ENCODE measurements around the gene LAMA5. TPM values are rescaled to one million over a fixed set of nuclear protein-coding genes. Genes with fewer than 3 reads are reported as not detected.

LAMA5 gene
- total RNA-seq, 4 donors from 2014 or later: 95.2 to 230 (median 139) TPM

- Histone ChIP-seq H3K36me3 (no peaks in the 10 kb centered on the region), H3K27me3 (peaks cover 0 to 10% of the 10 kb centered on the region in 2 donors), H3K27ac (peak overlapping the region; percentile 47 to 94 (median 86)), H3K9me3 (no peaks in the 10 kb centered on the region), H3K4me3 (peak overlapping the region; percentile 62 to 93 (median 77)), H3K4me1 (peaks cover 0 to 97% (median 77%) of the 10 kb centered on the region in 4 donors)
- DNase-seq (ENCODE audit: low spot score in 2 of 2): no peak
- TF ChIP-seq POLR2A (IDR thresholded peaks at IDR 0.05): no peak
- TF ChIP-seq CTCF (IDR thresholded peaks at IDR 0.05): no peak
- no peak for TF ChIP-seq EP300 (IDR thresholded peaks at IDR 0.05)
- WGBS, 2 donors: 28 to 31% methylated on average over 9 to 10 of the region's 10 CpGs
Observed at GRCh38 chr20:62365814-62366369, 1.2 kb downstream of the LAMA5 start.

DNA sequence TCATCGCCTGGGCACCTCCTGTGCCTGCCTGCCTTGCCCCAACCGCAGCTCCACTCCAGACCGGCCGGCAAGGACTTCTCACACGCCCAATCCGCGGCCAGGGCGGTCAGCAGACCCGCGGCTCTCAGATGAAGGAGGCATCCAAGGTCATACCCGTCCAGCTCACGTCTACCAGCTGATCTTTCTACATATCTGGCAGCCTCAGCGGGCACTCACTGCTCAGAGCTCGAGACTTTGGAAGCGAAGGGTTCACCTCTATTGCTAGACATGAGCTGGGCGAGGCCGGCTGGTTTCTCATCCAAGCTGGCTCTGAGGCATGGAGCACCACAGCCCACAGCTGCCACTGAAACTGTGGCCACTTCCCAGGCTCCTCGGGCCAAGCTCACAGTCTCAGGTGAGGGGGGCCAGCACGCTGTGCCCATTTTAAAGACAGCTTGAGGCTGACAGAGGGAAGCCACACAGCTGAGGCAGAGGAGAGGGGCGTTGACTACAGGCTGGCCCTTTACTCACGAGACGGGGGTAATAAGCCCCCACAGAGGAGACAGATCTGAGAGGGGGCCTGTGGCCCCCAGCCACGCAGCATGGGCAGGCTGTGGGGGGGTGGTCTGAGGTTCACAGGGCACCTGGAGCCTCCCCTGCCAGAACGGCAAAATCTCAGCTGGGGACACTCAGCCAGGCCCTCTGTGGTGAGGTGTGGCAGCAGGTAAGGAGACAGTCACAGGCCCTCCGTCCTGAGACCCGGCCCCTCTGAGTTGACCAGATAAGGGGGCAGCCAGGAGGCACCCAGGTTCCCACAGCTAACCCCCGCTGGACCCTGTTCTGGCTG lies 2.0 kb downstream of the LAMA5 start:
- no peak for TF ChIP-seq EP300 (IDR thresholded peaks at IDR 0.05)
- no peak for TF ChIP-seq POLR2A (IDR thresholded peaks at IDR 0.05)
- TF ChIP-seq CTCF (IDR thresholded peaks at IDR 0.05): no peak
- no peak for DNase-seq (ENCODE audit: low spot score in 2 of 2)
- WGBS, 2 donors: 62 to 67% methylated on average over 24 of the region's 27 CpGs
- Histone ChIP-seq H3K27ac (peak overlapping the region; percentile 47 to 94 (median 86)), H3K36me3 (no peaks in the 10 kb centered on the region), H3K9me3 (no peaks in the 10 kb centered on the region), H3K4me1 (peaks cover 0 to 94% (median 77%) of the 10 kb centered on the region in 4 donors), H3K4me3 (peak overlapping the region in 3 of 4 donors; percentile 71 to 93 (median 83)), H3K27me3 (peaks cover 0 to 5% of the 10 kb centered on the region in 2 donors)

DNA sequence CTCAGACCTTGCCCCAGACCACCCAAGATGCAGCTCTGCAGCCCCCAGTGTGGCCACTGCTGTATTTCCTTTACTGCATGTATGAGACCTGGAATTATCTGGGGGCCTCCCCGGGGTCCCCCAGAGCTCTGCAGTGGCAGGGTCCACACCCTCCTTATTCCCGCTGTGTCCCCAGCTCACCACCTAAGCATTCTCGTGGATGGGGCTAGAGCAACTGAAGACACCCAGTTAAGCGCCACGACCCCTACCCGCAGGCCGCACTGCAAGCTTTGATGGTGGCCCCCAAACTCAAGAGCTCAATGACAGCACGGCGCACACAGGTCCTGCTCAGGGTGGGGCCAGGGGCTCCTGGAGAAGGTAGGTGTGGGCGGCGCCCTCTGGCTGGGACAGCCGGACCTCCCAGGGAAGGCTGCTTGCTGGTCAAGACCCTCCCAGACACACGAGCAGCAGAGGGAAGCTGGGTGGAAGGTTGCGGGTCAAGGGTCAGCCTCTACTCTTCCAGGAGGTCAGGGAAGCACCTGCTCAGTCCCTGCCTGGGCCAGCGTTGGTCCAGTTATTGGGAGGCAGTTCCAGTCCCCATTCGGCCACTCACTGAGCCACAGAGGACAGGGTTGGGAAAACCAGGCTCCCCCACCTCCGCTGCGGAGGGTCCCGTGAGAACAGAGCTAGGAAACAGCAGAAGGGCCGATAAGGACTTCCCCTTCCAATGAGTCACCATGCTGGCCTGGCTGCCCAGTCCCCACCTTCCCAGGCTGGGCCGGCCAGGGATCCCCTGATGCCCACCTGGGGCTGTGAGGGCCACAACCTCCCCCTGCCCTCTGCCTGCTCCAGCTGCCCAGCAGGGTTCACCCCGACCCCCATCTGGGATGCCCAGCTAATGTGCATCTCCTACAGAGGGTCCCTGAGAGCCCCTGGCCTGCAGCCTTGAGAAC lies 2.9 kb downstream of the LAMA5 start:
- Histone ChIP-seq H3K4me3 (peak overlapping the region in 2 of 4 donors; percentile 8 to 93), H3K27ac (peak overlapping the region in 2 of 4 donors; percentile 91 to 94), H3K9me3 (no peaks in the 10 kb centered on the region), H3K4me1 (peaks cover 0 to 94% (median 76%) of the 10 kb centered on the region in 4 donors), H3K36me3 (no peaks in the 10 kb centered on the region), H3K27me3 (peaks cover 0 to 5% of the 10 kb centered on the region in 2 donors)
- whole genome bisulfite sequencing, 2 donors: 69 to 75% methylated on average over 18 to 22 of the region's 22 CpGs
- no peak for DNase-seq (ENCODE audit: low spot score in 2 of 2)
- no peak for TF ChIP-seq CTCF (IDR thresholded peaks at IDR 0.05)
- no peak for TF ChIP-seq EP300 (IDR thresholded peaks at IDR 0.05)
- TF ChIP-seq POLR2A (IDR thresholded peaks at IDR 0.05): no peak

DNA sequence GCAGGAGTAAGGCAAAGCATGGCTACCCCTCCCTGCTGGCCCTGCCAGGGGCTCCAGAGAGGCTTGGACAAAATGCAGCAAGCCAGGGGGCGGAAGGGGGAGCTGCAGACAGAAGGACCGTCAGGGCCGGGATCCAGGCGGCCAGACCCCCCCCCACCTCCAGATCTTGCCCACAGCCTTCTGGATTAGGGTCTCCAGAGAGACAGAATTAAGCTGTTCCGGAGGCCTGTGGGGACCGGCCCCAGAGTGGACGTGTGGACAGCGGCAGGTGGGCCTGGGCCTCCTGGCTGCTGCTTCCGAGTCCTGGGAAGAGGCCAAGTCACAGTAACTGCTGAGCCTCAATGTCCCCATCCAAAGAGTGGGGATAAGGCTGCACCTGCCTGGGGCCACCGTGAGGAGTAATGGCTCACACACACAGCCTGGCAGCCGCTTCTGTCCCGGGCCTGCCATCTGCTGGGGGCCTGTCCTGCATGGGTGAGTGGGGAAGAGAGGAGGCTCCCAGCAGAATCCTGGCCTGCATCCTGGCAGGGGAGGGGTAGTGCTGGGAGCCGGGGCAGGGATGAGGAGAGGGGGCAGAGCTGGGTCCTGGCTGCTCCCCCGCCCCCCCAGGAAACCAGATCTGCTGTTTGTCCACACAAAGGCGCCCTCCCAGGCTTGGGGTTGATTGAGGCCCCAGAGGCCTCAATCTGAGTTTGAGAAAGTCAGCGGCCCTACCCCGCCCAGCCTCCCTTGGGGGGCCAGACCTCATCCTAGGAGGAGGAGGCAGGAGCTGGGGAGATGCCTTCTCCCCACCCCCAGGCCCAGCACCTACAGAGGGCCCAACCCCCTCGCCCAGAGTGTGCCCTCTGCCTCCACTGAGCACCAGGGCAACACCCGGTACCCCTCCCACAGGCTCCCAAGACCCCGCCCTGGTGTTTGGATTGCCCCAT lies 3.9 kb downstream of the LAMA5 start:
- no peaks in the 10 kb centered on the region for H3K36me3 ChIP-seq
- H3K4me3 ChIP-seq: no peak overlapping the region
- H3K27ac ChIP-seq: peak overlapping the region in 2 of 4 donors; percentile 83 to 94
- peaks cover 0 to 94% (median 76%) of the 10 kb centered on the region in 4 donors for H3K4me1 ChIP-seq
- peaks cover 0 to under 1% of the 10 kb centered on the region in 2 donors for H3K27me3 ChIP-seq
- no peak for DNase-seq (ENCODE audit: low spot score in 2 of 2)
- 41 to 51% methylated on average over 18 of the region's 20 CpGs for WGBS, 2 donors
- TF ChIP-seq EP300 (IDR thresholded peaks at IDR 0.05) (no peak), CTCF (IDR thresholded peaks at IDR 0.05) (peak in 1 of 5 experiments; percentile 15)
- no peaks in the 10 kb centered on the region for H3K9me3 ChIP-seq
